ENCODE data around the gene WWOX. TPM values are rescaled to one million over a fixed set of nuclear protein-coding genes. Genes with fewer than 3 reads are reported as not detected.

WWOX gene
- total RNA-seq, 2 experiments from 2014 or later = 15.9 to 18.1 TPM

GRCh38 chr16:78902321-78902720 is 802.9 kb downstream of the WWOX start:
- ChIA-PET POLR2A (no interaction called here), CTCF (interaction anchor here (0.9 kb wide), 1 partner anchor 23 kb away, joined by 3 read pairs; no protein-coding TSS in a partner anchor)

- CTCF ChIA-PET = interaction anchor here (0.6 kb wide), 1 partner anchor 197 kb away, joined by 4 read pairs; no protein-coding TSS in a partner anchor
- POLR2A ChIA-PET = no interaction called here
Observed at GRCh38 chr16:78903237-78903636, 803.8 kb downstream of the WWOX start.

- ChIA-PET CTCF (interaction anchor here (0.6 kb wide), 1 partner anchor 198 kb away, joined by 4 read pairs; no protein-coding TSS in a partner anchor), POLR2A (no interaction called here)
Observed at GRCh38 chr16:78903843-78904242, 804.4 kb downstream of the WWOX start.

- CTCF ChIA-PET = interaction anchor here (0.6 to 1.6 kb wide), 4 partner anchors 20 to 159 kb away, joined by 3 to 4 read pairs (median 3); no protein-coding TSS in a partner anchor
- POLR2A ChIA-PET = no interaction called here
Observed at GRCh38 chr16:78906135-78906534, 806.7 kb downstream of the WWOX start.

GRCh38 chr16:78909226-78909625 is 809.8 kb downstream of the WWOX start:
- ChIA-PET CTCF (no interaction called here), POLR2A (no interaction called here)

GRCh38 chr16:78915811-78916345 is 816.4 kb downstream of the WWOX start:
- CTCF ChIA-PET = no interaction called here
- POLR2A ChIA-PET = no interaction called here

GRCh38 chr16:78916928-78917545 is 817.6 kb downstream of the WWOX start:
- CTCF ChIA-PET = no interaction called here
- POLR2A ChIA-PET = no interaction called here

- POLR2A ChIA-PET = no interaction called here
- CTCF ChIA-PET = no interaction called here
Observed at GRCh38 chr16:78918805-78919305, 819.4 kb downstream of the WWOX start.

- ChIA-PET POLR2A (no interaction called here), CTCF (interaction anchor here (0.7 kb wide), 1 partner anchor 310 kb away, joined by 4 read pairs; no protein-coding TSS in a partner anchor)
Observed at GRCh38 chr16:78919852-78920251, 820.4 kb downstream of the WWOX start.

GRCh38 chr16:78920621-78921020 is 821.2 kb downstream of the WWOX start:
- ChIA-PET CTCF (no interaction called here), POLR2A (no interaction called here)

- ChIA-PET POLR2A (interaction anchor here (0.6 kb wide), 2 partner anchors 25 to 651 kb away, joined by 9 to 16 read pairs; no protein-coding TSS in a partner anchor), CTCF (interaction anchor here (1.0 to 1.8 kb wide), 3 partner anchors 11 to 133 kb away, joined by 3 to 6 read pairs (median 3); no protein-coding TSS in a partner anchor)
Observed at GRCh38 chr16:78925083-78925767, 825.8 kb downstream of the WWOX start.

GRCh38 chr16:78926723-78927210 is 827.3 kb downstream of the WWOX start:
- ChIA-PET CTCF (no interaction called here), POLR2A (no interaction called here)

- ChIA-PET POLR2A (no interaction called here), CTCF (interaction anchor here (0.7 kb wide), 2 partner anchors 1112 to 1581 kb away, joined by 4 read pairs; no protein-coding TSS in a partner anchor)
Observed at GRCh38 chr16:78927766-78928165, 828.3 kb downstream of the WWOX start.

- ChIA-PET CTCF (interaction anchor here (0.7 kb wide), 1 partner anchor 196 kb away, joined by 3 read pairs; no protein-coding TSS in a partner anchor), POLR2A (no interaction called here)
Observed at GRCh38 chr16:78929841-78930240, 830.4 kb downstream of the WWOX start.

GRCh38 chr16:78930561-78930960 is 831.1 kb downstream of the WWOX start:
- POLR2A ChIA-PET = no interaction called here

GRCh38 chr16:78931267-78931666 is 831.8 kb downstream of the WWOX start:
- ChIA-PET POLR2A (no interaction called here), CTCF (no interaction called here)

More at GRCh38 chr16:78930561-78930960, 831.1 kb downstream of the WWOX start:
- CTCF ChIA-PET = interaction anchor here (0.7 kb wide), 1 partner anchor 197 kb away, joined by 3 read pairs; no protein-coding TSS in a partner anchor

GRCh38 chr16:78931678-78932077 is 832.2 kb downstream of the WWOX start:
- POLR2A ChIA-PET = no interaction called here
- CTCF ChIA-PET = no interaction called here

- CTCF ChIA-PET = no interaction called here
Observed at GRCh38 chr16:78932355-78932943, 833.0 kb downstream of the WWOX start.

GRCh38 chr16:78936060-78936459 is 836.6 kb downstream of the WWOX start:
- ChIA-PET POLR2A (no interaction called here), CTCF (interaction anchor here (1.5 kb wide), 1 partner anchor 10 kb away, joined by 6 read pairs; no protein-coding TSS in a partner anchor)

More at GRCh38 chr16:78932355-78932943, 833.0 kb downstream of the WWOX start:
- POLR2A ChIA-PET = no interaction called here

- CTCF ChIA-PET = interaction anchor here (1.2 kb wide), 1 partner anchor 26 kb away, joined by 3 read pairs; no protein-coding TSS in a partner anchor
- POLR2A ChIA-PET = no interaction called here
Observed at GRCh38 chr16:78939597-78939996, 840.1 kb downstream of the WWOX start.
